H1 (cell line): ENCODE results near the gene NIT2. TPM values are rescaled to one million over a fixed set of nuclear protein-coding genes. Genes with fewer than 3 reads are reported as not detected.

Experiments
- CTBP2 ChIP-seq: IDR thresholded peaks from 2 replicates; pipeline ENCODE4 v1.7.0; 2011; ENCODE audit warnings: borderline replicate concordance, mild to moderate bottlenecking, moderate library complexity, mixed read lengths, low read length; ENCODE audit not compliant: insufficient read depth, insufficient read length
- HDAC6 ChIP-seq: IDR thresholded peaks from one replicate; pipeline ENCODE4 v1.7.1; 2012; ENCODE audit warnings: low read depth, mild to moderate bottlenecking, inconsistent platforms, low read length, moderate library complexity
- MAFK ChIP-seq: IDR thresholded peaks from 2 replicates; pipeline ENCODE4 v1.6.1; 2012; ENCODE audit warnings: low read depth, mild to moderate bottlenecking, improper control_type of control experiment, low read length
- POU5F1 ChIP-seq: IDR thresholded peaks from 2 replicates; pipeline ENCODE4 v1.6.1; 2011; ENCODE audit warnings: low read depth, mild to moderate bottlenecking, low read length, moderate library complexity
- SIN3A ChIP-seq, 2 experiments: IDR thresholded peaks in 1 of 2; conservative IDR thresholded peaks in 1 of 2; 2 replicates each; pipeline ENCODE4 v1.6.1; 2011 to 2012; ENCODE audit warnings: low read length in 2 of 2, improper control_type of control experiment in 1 of 2, low read depth in 1 of 2, mild to moderate bottlenecking in 1 of 2
- SP1 ChIP-seq: IDR thresholded peaks from 2 replicates; pipeline ENCODE4 v1.6.1; 2011; ENCODE audit warnings: low read depth, low read length
- polyA plus RNA-seq, 7 experiments: library from polyadenylated mRNA; depleted of rRNA in 3 of 7; stranded (reverse) in 5 of 7; unstranded in 2 of 7; fragments of >200 nt in 5 of 7; fragments of 200-250 nt in 2 of 7; gene quantifications; 1 replicate in 5 of 7; 2 replicates in 1 of 7; 4 replicates in 1 of 7; pipeline versions ENCODE4 v1.2.1 to v1.2.3, GENCODE V29; 2011 to 2013; ENCODE audit warnings: missing spikeins in 2 of 7, mixed read lengths in 2 of 7
- total RNA-seq: library from RNA; stranded (reverse); fragmentation: NEBNext Ultra II Directional; extraction: Animal tissue kit (Norgen Biotek cat#: 25700); gene quantifications from 2 replicates; pipeline ENCODE4 v1.2.1, GENCODE V29; 2021
- TF ChIP-seq, protein P1 (sequence below): fragments of 300-600 bp; sonication (generic); IDR thresholded peaks from 2 replicates; pipeline ENCODE4 v1.7.1; 2012; ENCODE audit warnings: low read length, moderate library complexity, mild to moderate bottlenecking, inconsistent platforms; ENCODE audit not compliant: insufficient replicate concordance
- TF ChIP-seq, protein P2 (sequence below): IDR thresholded peaks from 2 replicates; pipeline ENCODE4 v1.6.1; 2011; ENCODE audit warnings: low read length, improper control_type of control experiment

NIT2 gene
- total and polyA plus RNA-seq, 2 of the 8 experiments (the other 6 are each of a cell fraction or from before 2014, with no cell fraction given) = 15.2 to 25.3 TPM

DNA sequence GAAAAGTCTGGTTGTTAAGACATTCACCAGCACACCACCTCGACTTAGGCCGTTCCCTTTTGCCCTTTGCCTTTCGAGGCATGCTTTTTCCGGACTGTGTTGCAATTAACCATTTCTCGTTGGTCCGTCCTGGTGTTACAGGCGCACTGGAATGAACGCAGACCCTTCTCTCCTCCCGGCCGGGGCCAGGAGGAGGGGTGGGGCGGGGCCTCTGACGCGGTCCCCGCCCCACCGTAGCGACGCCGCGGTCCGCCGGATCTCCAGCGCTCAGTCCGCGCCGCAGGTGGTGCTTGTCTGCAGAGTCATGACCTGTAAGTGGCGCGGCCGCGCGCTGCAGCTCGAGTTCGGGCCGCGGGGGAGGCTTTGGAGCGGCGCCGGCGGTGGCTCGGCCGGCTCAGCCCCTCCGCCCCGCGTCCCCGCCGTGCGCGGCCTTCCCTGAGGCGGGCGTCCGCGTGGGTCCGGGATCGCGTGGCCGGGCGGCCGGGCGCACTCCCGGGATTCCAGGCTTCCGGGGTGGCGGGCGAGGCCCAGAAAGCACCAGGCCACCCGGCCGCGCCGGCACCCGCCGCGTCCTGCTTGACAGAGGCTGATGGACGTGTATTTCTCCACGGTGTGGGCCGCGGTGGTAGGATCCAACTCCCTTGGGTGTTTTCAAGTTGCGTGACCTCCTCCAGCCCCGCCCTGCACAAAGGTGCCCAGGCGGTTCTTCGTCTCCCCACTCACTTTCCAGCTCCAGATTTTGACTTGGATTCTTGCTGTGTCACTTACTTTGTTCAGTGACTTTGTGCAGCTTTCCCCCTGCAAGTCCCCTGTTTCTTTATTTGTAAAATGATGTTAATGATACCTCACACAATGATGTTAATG lies at the start of gene NIT2 (continued):
- TF ChIP-seq, protein P1, sequence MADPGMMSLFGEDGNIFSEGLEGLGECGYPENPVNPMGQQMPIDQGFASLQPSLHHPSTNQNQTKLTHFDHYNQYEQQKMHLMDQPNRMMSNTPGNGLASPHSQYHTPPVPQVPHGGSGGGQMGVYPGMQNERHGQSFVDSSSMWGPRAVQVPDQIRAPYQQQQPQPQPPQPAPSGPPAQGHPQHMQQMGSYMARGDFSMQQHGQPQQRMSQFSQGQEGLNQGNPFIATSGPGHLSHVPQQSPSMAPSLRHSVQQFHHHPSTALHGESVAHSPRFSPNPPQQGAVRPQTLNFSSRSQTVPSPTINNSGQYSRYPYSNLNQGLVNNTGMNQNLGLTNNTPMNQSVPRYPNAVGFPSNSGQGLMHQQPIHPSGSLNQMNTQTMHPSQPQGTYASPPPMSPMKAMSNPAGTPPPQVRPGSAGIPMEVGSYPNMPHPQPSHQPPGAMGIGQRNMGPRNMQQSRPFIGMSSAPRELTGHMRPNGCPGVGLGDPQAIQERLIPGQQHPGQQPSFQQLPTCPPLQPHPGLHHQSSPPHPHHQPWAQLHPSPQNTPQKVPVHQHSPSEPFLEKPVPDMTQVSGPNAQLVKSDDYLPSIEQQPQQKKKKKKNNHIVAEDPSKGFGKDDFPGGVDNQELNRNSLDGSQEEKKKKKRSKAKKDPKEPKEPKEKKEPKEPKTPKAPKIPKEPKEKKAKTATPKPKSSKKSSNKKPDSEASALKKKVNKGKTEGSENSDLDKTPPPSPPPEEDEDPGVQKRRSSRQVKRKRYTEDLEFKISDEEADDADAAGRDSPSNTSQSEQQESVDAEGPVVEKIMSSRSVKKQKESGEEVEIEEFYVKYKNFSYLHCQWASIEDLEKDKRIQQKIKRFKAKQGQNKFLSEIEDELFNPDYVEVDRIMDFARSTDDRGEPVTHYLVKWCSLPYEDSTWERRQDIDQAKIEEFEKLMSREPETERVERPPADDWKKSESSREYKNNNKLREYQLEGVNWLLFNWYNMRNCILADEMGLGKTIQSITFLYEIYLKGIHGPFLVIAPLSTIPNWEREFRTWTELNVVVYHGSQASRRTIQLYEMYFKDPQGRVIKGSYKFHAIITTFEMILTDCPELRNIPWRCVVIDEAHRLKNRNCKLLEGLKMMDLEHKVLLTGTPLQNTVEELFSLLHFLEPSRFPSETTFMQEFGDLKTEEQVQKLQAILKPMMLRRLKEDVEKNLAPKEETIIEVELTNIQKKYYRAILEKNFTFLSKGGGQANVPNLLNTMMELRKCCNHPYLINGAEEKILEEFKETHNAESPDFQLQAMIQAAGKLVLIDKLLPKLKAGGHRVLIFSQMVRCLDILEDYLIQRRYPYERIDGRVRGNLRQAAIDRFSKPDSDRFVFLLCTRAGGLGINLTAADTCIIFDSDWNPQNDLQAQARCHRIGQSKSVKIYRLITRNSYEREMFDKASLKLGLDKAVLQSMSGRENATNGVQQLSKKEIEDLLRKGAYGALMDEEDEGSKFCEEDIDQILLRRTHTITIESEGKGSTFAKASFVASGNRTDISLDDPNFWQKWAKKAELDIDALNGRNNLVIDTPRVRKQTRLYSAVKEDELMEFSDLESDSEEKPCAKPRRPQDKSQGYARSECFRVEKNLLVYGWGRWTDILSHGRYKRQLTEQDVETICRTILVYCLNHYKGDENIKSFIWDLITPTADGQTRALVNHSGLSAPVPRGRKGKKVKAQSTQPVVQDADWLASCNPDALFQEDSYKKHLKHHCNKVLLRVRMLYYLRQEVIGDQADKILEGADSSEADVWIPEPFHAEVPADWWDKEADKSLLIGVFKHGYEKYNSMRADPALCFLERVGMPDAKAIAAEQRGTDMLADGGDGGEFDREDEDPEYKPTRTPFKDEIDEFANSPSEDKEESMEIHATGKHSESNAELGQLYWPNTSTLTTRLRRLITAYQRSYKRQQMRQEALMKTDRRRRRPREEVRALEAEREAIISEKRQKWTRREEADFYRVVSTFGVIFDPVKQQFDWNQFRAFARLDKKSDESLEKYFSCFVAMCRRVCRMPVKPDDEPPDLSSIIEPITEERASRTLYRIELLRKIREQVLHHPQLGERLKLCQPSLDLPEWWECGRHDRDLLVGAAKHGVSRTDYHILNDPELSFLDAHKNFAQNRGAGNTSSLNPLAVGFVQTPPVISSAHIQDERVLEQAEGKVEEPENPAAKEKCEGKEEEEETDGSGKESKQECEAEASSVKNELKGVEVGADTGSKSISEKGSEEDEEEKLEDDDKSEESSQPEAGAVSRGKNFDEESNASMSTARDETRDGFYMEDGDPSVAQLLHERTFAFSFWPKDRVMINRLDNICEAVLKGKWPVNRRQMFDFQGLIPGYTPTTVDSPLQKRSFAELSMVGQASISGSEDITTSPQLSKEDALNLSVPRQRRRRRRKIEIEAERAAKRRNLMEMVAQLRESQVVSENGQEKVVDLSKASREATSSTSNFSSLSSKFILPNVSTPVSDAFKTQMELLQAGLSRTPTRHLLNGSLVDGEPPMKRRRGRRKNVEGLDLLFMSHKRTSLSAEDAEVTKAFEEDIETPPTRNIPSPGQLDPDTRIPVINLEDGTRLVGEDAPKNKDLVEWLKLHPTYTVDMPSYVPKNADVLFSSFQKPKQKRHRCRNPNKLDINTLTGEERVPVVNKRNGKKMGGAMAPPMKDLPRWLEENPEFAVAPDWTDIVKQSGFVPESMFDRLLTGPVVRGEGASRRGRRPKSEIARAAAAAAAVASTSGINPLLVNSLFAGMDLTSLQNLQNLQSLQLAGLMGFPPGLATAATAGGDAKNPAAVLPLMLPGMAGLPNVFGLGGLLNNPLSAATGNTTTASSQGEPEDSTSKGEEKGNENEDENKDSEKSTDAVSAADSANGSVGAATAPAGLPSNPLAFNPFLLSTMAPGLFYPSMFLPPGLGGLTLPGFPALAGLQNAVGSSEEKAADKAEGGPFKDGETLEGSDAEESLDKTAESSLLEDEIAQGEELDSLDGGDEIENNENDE = no peak
- no peak for TF ChIP-seq HDAC6
- TF ChIP-seq CTBP2 = no peak
- TF ChIP-seq POU5F1 = no peak
- TF ChIP-seq SIN3A (conservative IDR thresholded peaks at IDR 0.05 in 1 of 2, IDR thresholded peaks at IDR 0.05 in 1 of 2; ENCODE audit: low read depth in 1 of 2, low read length in 2 of 2) = 0 out of 4 replicates have a peak, but pooled peaks of 1 of the 2 experiments have one; percentile 59
- TF ChIP-seq, protein P2, sequence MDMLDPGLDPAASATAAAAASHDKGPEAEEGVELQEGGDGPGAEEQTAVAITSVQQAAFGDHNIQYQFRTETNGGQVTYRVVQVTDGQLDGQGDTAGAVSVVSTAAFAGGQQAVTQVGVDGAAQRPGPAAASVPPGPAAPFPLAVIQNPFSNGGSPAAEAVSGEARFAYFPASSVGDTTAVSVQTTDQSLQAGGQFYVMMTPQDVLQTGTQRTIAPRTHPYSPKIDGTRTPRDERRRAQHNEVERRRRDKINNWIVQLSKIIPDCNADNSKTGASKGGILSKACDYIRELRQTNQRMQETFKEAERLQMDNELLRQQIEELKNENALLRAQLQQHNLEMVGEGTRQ = no peak
- TF ChIP-seq SP1 = 0 out of 2 replicates have a peak, but pooled peaks have one; percentile 36
- TF ChIP-seq MAFK = peak; percentile 63; the same call in 1 of the 2 replicates
